Upper lobe of right lung (tissue), 1 donor: ENCODE data around the gene C2CD4C. TPM values are rescaled to one million over a fixed set of nuclear protein-coding genes. Genes with fewer than 3 reads are reported as not detected.
"Not testable (repeated sequence)": the region's sequence is repeated elsewhere in the genome, so short reads cannot be mapped to it uniquely, and the experiment has no call there.

ENCODE experiments used
- ATAC-seq: fragments of 200-7000 bp; cut with Tn5 transposase; one replicate; pipeline ENCODE4 v1.9.1; 2020; ENCODE audit warnings: mild to moderate bottlenecking, moderate library complexity
- DNase-seq: peaks from one replicate; pipeline ENCODE4 v3.0.0-alpha.2; 2020
- H3K27ac ChIP-seq: fragments of 200-600 bp; one replicate; pipeline ENCODE4 v1.8.0; 2022
- H3K27me3 ChIP-seq: fragments of 200-600 bp; one replicate; pipeline ENCODE4 v1.8.0; 2022; ENCODE audit warnings: mild to moderate bottlenecking
- H3K36me3 ChIP-seq: fragments of 200-600 bp; one replicate; pipeline ENCODE4 v1.8.0; 2022
- H3K4me1 ChIP-seq: fragments of 200-600 bp; one replicate; pipeline ENCODE4 v1.8.0; 2022
- H3K4me3 ChIP-seq: fragments of 200-600 bp; one replicate; pipeline ENCODE4 v1.8.0; 2022; ENCODE audit warnings: mild to moderate bottlenecking
- H3K9me3 ChIP-seq: fragments of 200-600 bp; one replicate; pipeline ENCODE4 v1.8.0; 2022
- intact Hi-C: fragments of 100-400 bp; cut with DNase I; formaldehyde crosslinking; loops from one replicate; pipeline ENCODE4 v1.11.0; 2022
- total RNA-seq: library from RNA; stranded (reverse); fragmentation: NEBNext Ultra II Directional; extraction: Animal tissue kit (Norgen Biotek cat#: 25700); gene quantifications from one replicate; pipeline ENCODE4 v1.2.1, GENCODE V29; 2021
- TF ChIP-seq, protein P1 (sequence below): fragments of 200-600 bp; IDR thresholded peaks from one replicate; pipeline ENCODE4 v1.8.0; 2022; ENCODE audit warnings: antibody characterized with exemption
- donor health status: DM: no; HTN: yes; CAD: no; lungs with severe emphysema.

Gene C2CD4C
- total RNA-seq, 1 donor from 2014 or later = 2.6 TPM

DNA sequence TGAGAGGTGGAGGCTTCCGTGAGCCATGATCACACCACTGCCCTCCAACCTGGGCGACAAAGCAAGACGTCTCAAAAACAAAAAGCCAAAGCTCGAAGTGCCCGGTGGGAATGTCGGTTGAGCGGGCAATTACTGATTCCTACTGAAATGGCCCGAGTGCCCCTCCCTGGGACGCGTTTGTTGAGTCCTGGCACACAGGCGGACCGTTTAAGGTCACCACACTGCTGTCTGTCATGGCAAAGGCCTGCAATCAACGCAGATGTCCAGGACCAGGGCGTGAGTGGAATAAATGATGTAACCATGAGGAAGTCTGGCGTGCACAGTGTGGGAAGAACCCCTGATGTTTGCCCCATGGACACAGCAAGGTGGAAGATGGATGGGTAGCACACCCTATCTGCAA is 19.2 kb upstream of the C2CD4C start:
- no peaks in the 10 kb centered on the region for H3K27me3 ChIP-seq
- no peak overlapping the region for H3K27ac ChIP-seq
- H3K4me3 ChIP-seq = no peak overlapping the region
- intact Hi-C loops = no loop called here
- no peaks in the 10 kb centered on the region for H3K4me1 ChIP-seq
- TF ChIP-seq, protein P1, sequence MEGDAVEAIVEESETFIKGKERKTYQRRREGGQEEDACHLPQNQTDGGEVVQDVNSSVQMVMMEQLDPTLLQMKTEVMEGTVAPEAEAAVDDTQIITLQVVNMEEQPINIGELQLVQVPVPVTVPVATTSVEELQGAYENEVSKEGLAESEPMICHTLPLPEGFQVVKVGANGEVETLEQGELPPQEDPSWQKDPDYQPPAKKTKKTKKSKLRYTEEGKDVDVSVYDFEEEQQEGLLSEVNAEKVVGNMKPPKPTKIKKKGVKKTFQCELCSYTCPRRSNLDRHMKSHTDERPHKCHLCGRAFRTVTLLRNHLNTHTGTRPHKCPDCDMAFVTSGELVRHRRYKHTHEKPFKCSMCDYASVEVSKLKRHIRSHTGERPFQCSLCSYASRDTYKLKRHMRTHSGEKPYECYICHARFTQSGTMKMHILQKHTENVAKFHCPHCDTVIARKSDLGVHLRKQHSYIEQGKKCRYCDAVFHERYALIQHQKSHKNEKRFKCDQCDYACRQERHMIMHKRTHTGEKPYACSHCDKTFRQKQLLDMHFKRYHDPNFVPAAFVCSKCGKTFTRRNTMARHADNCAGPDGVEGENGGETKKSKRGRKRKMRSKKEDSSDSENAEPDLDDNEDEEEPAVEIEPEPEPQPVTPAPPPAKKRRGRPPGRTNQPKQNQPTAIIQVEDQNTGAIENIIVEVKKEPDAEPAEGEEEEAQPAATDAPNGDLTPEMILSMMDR = no peak
- no peak for DNase-seq
- no peaks in the 10 kb centered on the region for H3K9me3 ChIP-seq
- H3K36me3 ChIP-seq = no peaks in the 10 kb centered on the region
- no peak for ATAC-seq

DNA sequence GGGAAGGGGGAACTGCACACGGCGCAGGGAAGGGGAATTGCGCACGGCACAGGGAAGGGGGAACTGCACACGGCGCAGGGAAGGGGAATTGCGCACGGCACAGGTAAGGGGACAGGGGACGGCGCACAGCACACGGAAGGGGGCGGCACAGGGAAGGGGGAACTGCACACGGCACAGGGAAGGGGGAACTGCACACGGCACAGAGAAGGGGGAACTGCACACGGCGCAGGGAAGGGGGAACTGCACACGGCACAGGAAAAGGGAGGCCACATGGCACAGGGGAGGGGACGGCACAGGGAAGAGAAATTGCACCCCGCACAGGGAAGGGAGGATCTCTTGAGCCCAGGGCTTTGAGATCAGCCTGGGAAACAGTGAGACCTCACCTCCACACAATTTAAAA is 18.7 kb upstream of the C2CD4C start:
- H3K27me3 ChIP-seq, H3K4me1 ChIP-seq, H3K4me3 ChIP-seq, DNase-seq, ATAC-seq, H3K9me3 ChIP-seq, H3K36me3 ChIP-seq, H3K27ac ChIP-seq, intact Hi-C loops: not testable (repeated sequence)

DNA sequence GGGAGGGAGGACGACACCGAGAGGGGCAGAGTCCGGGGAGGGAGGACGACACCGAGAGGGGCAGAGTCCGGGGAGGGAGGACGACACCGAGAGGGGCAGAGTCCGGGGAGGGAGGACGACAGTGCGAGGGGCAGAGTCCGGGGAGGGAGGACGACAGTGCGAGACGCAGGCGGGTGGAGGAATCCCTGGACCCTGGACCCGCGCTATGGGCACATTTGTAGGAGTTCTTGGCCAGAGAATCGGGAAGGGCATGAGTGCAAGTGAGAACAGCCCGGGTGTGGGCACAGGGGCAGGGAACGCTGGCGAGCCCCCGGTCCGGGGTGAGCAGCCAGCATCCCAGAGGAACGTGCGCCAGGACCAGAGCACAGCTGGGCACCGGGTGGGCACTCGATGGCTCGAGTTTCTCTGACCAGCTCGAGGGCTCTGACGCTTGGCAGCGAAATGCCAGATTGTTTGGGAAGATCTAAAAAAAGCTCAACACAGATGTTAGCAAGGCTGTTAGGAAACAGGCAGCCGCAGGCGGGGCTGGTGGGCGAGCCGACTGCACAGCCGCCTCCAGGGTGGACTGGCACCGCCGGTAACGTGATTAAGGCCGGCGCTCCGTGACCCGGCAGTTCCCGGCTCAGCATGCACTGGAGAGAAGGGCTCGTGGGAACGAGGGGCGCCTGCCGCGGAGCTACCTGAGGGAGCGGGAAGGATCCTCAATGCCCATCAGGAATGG is 17.9 kb upstream of the C2CD4C start:
- no peaks in the 10 kb centered on the region for H3K4me1 ChIP-seq
- no peak overlapping the region for H3K27ac ChIP-seq
- H3K9me3 ChIP-seq = no peaks in the 10 kb centered on the region
- H3K27me3 ChIP-seq = no peaks in the 10 kb centered on the region
- TF ChIP-seq, protein P1 = no peak
- intact Hi-C loops = no loop called here
- no peak for DNase-seq
- no peaks in the 10 kb centered on the region for H3K36me3 ChIP-seq
- H3K4me3 ChIP-seq = no peak overlapping the region
- ATAC-seq = no peak

DNA sequence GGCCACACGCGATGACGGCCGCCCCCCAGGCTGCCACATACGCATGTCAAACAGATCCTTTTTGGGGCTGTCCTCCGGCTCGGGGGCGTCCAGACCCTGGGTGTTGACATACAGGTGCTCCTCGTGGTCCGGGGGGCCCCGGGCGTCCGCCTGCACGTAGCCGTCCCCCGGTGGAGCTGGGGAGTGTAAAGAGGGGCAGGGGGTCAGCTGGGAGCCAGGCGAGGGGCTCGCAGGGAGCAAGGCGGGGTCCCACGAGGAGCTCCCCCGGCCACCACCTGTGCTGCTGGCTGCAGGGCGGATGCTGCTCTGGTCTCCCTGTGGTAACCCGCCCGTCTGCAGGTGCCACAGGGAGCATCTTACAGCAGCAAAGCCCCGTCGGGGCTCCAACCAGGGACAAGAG is 16.1 kb upstream of the C2CD4C start:
- ATAC-seq (no peak), DNase-seq (no peak)
- Histone ChIP-seq H3K27me3 (no peaks in the 10 kb centered on the region), H3K27ac (no peak overlapping the region), H3K4me1 (no peaks in the 10 kb centered on the region), H3K9me3 (no peaks in the 10 kb centered on the region), H3K4me3 (no peak overlapping the region), H3K36me3 (no peaks in the 10 kb centered on the region)
- TF ChIP-seq, protein P1 = no peak
- intact Hi-C loops = no loop called here

DNA sequence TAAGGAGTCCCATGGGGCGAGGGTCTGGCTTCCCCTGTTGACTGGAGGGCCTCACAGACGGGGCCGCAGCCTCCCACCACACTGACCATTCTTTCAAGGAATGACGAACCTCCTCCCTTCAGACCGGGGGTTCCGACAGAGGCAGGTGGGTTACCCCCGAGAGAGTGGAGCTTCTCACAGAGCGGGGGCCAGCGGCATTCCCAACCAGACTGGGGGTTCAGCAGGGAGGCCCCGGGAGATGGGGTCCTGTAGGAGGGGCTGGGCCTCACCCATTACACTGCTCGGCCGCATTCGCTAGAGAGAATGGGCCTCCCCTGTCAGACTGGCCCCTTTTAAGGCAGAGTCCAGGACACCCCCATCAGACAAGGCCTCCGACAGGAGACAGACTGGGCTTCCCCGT is 15.6 kb upstream of the C2CD4C start:
- no peaks in the 10 kb centered on the region for H3K27me3 ChIP-seq
- DNase-seq (no peak), ATAC-seq (no peak)
- TF ChIP-seq, protein P1 = no peak
- H3K4me1 ChIP-seq = no peaks in the 10 kb centered on the region
- H3K36me3 ChIP-seq = no peaks in the 10 kb centered on the region
- no peak overlapping the region for H3K4me3 ChIP-seq
- no peak overlapping the region for H3K27ac ChIP-seq
- H3K9me3 ChIP-seq = no peaks in the 10 kb centered on the region
- intact Hi-C loops = no loop called here

DNA sequence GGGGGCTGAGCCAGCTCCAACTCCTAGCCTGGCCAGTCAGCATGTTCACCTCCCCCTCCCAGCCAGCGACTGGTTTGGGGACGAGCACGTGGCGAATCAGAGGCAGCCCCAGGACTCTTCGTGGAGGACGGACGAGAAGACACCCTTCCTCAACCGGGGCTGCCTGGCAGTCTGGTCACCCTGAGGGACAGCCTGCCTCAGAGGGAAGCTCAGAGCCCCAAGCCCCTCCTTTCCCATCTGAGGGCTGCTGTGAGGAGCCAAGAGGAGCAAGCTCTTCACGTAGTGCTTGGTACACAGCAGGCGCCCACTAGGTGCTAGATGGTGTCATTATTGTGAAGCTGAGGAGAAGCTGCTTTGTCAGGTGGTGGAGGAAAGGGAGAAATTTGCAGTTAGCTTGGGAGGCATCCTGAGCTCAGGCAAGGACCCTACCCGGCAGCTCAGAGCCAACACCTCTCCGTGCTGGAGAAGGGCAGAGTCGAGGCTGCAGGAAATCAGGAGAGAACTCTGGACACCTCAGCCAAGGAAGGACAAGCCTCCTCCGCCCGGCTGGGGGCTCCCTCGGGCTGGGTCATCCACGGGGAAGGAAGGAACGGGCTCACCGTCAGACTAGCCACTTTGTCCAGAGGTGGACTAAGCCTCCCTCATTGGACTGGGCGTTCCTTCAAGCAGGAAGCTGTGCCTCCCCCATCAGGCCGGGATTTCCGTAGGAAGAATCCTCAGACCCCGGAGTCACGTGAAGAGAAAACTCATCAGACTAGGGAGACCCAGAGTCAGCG is 14.9 kb upstream of the C2CD4C start:
- DNase-seq (no peak), ATAC-seq (no peak)
- H3K9me3 ChIP-seq = no peaks in the 10 kb centered on the region
- no peak overlapping the region for H3K27ac ChIP-seq
- TF ChIP-seq, protein P1 = no peak
- intact Hi-C loops = no loop called here
- no peaks in the 10 kb centered on the region for H3K27me3 ChIP-seq
- H3K4me1 ChIP-seq = no peaks in the 10 kb centered on the region
- H3K36me3 ChIP-seq = no peaks in the 10 kb centered on the region
- H3K4me3 ChIP-seq = no peak overlapping the region

DNA sequence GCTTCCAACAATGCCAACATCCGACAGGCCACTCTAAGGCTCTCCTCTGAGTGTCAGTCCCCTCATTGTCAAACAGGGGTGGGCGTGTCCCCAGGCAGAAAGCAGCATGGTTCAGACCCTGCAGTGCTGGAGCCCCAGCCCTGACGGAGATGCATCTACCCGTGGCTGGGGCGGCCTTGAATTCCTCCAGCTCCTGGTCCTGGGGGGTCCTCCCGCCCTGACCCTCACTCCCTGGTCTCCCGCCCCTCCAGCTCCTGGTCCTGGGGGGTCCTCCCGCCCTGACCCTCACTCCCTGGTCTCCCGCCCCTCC is 13.9 kb upstream of the C2CD4C start:
- DNase-seq, H3K4me3 ChIP-seq, H3K9me3 ChIP-seq, H3K27ac ChIP-seq, H3K36me3 ChIP-seq, H3K4me1 ChIP-seq, H3K27me3 ChIP-seq, ATAC-seq, intact Hi-C loops: not testable (repeated sequence)
